Measurements from ENCODE around the gene TNNC2. TPM values are rescaled to one million over a fixed set of nuclear protein-coding genes. Genes with fewer than 3 reads are reported as not detected.

TNNC2 gene
- total and polyA plus RNA-seq, 2 of the 13 experiments (the other 11 are each of a cell fraction or from before 2014, with no cell fraction given) = 1.8 to 4.7 TPM

DNA sequence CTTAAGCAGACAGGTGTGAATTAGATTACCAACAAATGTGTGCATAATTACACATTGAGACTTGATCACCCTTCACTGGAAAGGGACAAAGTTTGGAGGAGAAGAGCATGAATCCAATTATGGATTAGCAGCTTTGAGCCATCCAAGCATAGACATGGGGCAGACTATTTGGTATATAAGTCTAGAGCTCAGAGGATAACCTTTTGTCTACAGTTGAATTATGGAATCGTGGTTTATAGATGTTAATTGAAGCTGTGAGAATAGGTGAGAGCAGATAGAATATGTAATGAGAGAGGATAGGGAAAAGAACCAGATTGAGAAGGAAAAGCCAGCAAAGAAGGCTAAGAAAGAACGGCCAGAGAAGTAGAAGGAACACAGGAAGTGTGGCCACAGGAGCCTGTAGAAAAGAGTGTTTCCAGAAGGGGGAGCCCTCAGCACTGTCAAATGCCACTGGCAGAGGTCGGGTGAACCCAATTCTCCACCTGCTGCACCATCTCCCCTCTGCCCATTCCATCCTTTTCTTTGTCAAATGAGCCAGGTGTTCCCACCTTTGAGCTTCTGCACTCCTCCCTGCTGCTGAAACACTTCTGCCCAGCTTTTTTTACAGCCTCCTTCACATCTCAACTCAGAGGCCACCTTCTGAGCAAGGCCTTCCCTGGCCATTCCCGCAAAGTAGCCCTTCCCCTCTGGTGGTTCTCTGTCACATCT, 28.0 kb downstream of the TNNC2 start (continued):
- TF ChIP-seq, protein P1, sequence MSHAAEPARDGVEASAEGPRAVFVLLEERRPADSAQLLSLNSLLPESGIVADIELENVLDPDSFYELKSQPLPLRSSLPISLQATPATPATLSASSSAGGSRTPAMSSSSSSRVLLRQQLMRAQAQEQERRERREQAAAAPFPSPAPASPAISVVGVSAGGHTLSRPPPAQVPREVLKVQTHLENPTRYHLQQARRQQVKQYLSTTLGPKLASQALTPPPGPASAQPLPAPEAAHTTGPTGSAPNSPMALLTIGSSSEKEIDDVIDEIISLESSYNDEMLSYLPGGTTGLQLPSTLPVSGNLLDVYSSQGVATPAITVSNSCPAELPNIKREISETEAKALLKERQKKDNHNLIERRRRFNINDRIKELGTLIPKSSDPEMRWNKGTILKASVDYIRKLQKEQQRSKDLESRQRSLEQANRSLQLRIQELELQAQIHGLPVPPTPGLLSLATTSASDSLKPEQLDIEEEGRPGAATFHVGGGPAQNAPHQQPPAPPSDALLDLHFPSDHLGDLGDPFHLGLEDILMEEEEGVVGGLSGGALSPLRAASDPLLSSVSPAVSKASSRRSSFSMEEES (CRISPR knock-in tag; IDR thresholded peaks at IDR 0.05) = 0 out of 2 replicates have a peak, but pooled peaks have one; percentile 50
- TF ChIP-seq THYN1 (CRISPR knock-in tag; IDR thresholded peaks at IDR 0.05; ENCODE audit: borderline replicate concordance, low read depth) = no peak
- peak; percentile 54 for TF ChIP-seq MED1 (CRISPR knock-in tag; IDR thresholded peaks at IDR 0.05)
- TF ChIP-seq SAP130 (CRISPR knock-in tag; IDR thresholded peaks at IDR 0.05; ENCODE audit: low read depth) = peak; percentile 42; the same call in 1 of the 2 replicates
- TF ChIP-seq ELF1 (CRISPR knock-in tag; IDR thresholded peaks at IDR 0.05) = peak; percentile 42; the same call in 1 of the 2 replicates
- TF ChIP-seq, protein P2, sequence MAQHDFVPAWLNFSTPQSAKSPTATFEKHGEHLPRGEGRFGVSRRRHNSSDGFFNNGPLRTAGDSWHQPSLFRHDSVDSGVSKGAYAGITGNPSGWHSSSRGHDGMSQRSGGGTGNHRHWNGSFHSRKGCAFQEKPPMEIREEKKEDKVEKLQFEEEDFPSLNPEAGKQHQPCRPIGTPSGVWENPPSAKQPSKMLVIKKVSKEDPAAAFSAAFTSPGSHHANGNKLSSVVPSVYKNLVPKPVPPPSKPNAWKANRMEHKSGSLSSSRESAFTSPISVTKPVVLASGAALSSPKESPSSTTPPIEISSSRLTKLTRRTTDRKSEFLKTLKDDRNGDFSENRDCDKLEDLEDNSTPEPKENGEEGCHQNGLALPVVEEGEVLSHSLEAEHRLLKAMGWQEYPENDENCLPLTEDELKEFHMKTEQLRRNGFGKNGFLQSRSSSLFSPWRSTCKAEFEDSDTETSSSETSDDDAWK (CRISPR knock-in tag; IDR thresholded peaks at IDR 0.05) = no peak
- no peak for TF ChIP-seq TEAD2 (CRISPR knock-in tag; IDR thresholded peaks at IDR 0.05)
- TF ChIP-seq MTA1 (CRISPR knock-in tag; IDR thresholded peaks at IDR 0.05; ENCODE audit: borderline replicate concordance) = no peak
- no peak for TF ChIP-seq ZNF546 (CRISPR knock-in tag; conservative IDR thresholded peaks at IDR 0.05)
- TF ChIP-seq ARHGAP35 (CRISPR knock-in tag; IDR thresholded peaks at IDR 0.05; ENCODE audit: borderline replicate concordance) = no peak
- no peak for TF ChIP-seq ZNF570 (CRISPR knock-in tag; IDR thresholded peaks at IDR 0.05; ENCODE audit: borderline replicate concordance)
- TF ChIP-seq ZNF382 (CRISPR knock-in tag; IDR thresholded peaks at IDR 0.05; ENCODE audit: borderline replicate concordance) = no peak
- TF ChIP-seq TOPORS (CRISPR knock-in tag; IDR thresholded peaks at IDR 0.05) = 0 out of 2 replicates have a peak, but pooled peaks have one; percentile 22
- no peak for TF ChIP-seq ZFP36 (IDR thresholded peaks at IDR 0.05; ENCODE audit: borderline replicate concordance, low read depth, low read length, partially characterized antibody)
- no peak for TF ChIP-seq SRSF1 (optimal IDR thresholded peaks at IDR 0.05; ENCODE audit: low read depth, low read length)
- no peak for TF ChIP-seq RBM39 (IDR thresholded peaks at IDR 0.05; ENCODE audit: low read depth, low read length, poor library complexity, severe bottlenecking)
- TF ChIP-seq SMC3 (IDR thresholded peaks at IDR 0.05; ENCODE audit: low read length) = peak; percentile 86
- TF ChIP-seq ZSCAN29 (CRISPR knock-in tag; conservative IDR thresholded peaks at IDR 0.05) = no peak
- no peak for TF ChIP-seq ZNF263 (CRISPR knock-in tag; IDR thresholded peaks at IDR 0.05)
- peak; percentile 91 for TF ChIP-seq STAG1 (CRISPR knock-in tag; IDR thresholded peaks at IDR 0.05)
- TF ChIP-seq, protein P3, sequence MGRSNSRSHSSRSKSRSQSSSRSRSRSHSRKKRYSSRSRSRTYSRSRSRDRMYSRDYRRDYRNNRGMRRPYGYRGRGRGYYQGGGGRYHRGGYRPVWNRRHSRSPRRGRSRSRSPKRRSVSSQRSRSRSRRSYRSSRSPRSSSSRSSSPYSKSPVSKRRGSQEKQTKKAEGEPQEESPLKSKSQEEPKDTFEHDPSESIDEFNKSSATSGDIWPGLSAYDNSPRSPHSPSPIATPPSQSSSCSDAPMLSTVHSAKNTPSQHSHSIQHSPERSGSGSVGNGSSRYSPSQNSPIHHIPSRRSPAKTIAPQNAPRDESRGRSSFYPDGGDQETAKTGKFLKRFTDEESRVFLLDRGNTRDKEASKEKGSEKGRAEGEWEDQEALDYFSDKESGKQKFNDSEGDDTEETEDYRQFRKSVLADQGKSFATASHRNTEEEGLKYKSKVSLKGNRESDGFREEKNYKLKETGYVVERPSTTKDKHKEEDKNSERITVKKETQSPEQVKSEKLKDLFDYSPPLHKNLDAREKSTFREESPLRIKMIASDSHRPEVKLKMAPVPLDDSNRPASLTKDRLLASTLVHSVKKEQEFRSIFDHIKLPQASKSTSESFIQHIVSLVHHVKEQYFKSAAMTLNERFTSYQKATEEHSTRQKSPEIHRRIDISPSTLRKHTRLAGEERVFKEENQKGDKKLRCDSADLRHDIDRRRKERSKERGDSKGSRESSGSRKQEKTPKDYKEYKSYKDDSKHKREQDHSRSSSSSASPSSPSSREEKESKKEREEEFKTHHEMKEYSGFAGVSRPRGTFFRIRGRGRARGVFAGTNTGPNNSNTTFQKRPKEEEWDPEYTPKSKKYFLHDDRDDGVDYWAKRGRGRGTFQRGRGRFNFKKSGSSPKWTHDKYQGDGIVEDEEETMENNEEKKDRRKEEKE (IDR thresholded peaks at IDR 0.05) = no peak
- TF ChIP-seq ETV5 (CRISPR knock-in tag; IDR thresholded peaks at IDR 0.05; ENCODE audit: borderline replicate concordance) = peak; percentile 47; the same call in 1 of the 2 replicates
- TF ChIP-seq, protein P4, sequence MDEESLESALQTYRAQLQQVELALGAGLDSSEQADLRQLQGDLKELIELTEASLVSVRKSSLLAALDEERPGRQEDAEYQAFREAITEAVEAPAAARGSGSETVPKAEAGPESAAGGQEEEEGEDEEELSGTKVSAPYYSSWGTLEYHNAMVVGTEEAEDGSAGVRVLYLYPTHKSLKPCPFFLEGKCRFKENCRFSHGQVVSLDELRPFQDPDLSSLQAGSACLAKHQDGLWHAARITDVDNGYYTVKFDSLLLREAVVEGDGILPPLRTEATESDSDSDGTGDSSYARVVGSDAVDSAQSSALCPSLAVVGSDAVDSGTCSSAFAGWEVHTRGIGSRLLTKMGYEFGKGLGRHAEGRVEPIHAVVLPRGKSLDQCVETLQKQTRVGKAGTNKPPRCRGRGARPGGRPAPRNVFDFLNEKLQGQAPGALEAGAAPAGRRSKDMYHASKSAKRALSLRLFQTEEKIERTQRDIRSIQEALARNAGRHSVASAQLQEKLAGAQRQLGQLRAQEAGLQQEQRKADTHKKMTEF (CRISPR knock-in tag; IDR thresholded peaks at IDR 0.05) = 0 out of 2 replicates have a peak, but pooled peaks have one; percentile 33
- TF ChIP-seq AKAP8 (CRISPR knock-in tag; IDR thresholded peaks at IDR 0.05) = no peak
